Head of caudate nucleus (tissue), 42 donors: Measurements from ENCODE around the gene PRL.

Experiments used
- DNase-seq, 42 donors: peaks; one replicate each; pipeline versions ENCODE4 v3.0.0 to v3.0.0-alpha.2; 2020 to 2021; ENCODE audit warnings: mixed read lengths in 7 of 42
- intact Hi-C: fragments of 100-400 bp; cut with DNase I; formaldehyde crosslinking; loops from one replicate; pipeline ENCODE4 v1.15.0; 2022

The PRL gene

DNA sequence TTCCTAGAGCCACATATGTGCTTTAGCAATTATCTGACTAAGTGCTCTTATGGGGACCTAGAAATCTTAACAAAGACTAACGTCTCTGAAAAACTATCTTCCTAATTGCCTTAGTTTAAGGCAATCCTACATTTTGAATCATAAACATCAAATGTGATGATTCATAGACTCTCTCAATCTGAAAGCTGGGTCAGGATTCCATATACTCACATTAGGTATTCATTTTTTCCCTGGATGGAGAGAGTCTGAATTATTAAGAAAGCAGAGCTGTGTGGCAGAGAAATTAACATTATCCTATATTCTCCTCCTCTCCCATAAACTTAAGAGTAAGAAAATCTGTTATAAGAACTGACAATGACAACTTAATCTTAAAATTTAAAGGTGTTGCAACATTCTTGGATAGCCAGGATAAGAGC lies 1.6 kb upstream of the PRL start:
- no peak for DNase-seq
- intact Hi-C loops, result no loop called here

- DNase-seq, result no peak
- intact Hi-C loops, result no loop called here
Observed at GRCh38 chr6:22296067-22296466, 769 bp downstream of the PRL start.

GRCh38 chr6:22295145-22295544 lies 1.7 kb downstream of the PRL start:
- no peak for DNase-seq
- intact Hi-C loops, result no loop called here

- no peak for DNase-seq
- intact Hi-C loops, result no loop called here
Observed at GRCh38 chr6:22294301-22294700, 2.5 kb downstream of the PRL start.

DNA sequence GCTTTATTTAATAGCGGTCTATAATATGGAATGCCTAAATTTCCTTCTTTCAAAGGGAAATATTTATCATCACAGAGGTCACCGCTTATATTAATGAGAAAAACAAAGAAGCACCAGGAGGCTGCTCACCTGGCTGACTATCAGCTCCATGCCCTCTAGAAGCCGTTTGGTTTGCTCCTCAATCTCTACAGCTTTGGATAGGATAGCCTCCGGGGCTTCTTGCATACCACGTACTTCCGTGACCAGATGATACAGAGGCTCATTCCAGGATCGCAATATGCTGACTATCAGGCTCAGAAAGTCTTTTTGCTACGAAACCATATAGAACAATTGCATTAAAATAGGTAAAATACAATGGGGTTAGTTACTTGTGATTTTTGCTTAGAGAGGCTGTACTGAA lies 6.8 kb downstream of the PRL start:
- no peak for DNase-seq
- intact Hi-C loops, result no loop called here

DNA sequence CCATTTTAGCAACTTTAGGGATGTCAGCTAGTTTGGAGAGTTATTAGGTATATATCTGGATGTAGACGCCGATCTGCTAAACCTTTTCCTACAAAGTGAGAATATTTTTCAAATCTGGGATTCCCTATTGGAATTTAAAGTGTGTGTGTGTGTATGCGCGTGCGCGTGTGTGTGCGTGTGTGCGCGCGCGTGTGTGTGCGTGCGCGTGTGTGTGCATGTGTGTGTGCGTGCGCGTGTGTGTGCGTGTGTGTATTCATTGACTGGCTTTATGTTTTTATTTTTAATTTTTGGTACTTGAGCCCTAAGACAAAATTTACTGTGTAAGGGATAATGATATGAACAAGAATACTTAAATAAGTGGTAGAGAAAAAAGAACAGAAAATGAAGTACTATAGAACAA lies 8.1 kb downstream of the PRL start:
- intact Hi-C loops, result no loop called here
- DNase-seq, result no peak

GRCh38 chr6:22284666-22285065 lies 12.2 kb downstream of the PRL start:
- no peak for DNase-seq
- intact Hi-C loops, result no loop called here

- intact Hi-C loops, result no loop called here
- no peak for DNase-seq
Observed at GRCh38 chr6:22281341-22282085, 15.3 kb downstream of the PRL start.

GRCh38 chr6:22279427-22279826 lies 17.4 kb downstream of the PRL start:
- no peak for DNase-seq
- intact Hi-C loops, result no loop called here

DNA sequence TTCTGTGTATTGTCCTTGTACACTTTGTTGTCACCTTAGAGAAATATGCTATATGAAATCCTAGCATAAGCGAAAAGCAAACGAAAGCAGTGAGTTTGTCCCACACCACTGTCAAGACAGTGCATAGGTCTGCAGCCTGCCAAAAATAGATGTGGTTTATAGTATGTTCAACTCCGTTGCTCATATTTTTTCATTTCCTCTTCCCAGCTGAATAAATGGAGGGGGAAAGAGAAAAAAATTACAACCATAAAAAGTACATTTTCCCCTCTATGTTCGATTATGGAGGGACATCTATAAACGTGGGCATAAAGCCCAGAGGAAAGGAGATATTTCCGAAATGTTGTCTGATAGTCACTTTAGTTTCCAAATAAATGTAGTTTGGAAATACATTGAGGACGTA lies 25.8 kb downstream of the PRL start:
- no peak for DNase-seq
- intact Hi-C loops, result no loop called here

GRCh38 chr6:22263748-22264147 lies 33.1 kb downstream of the PRL start:
- intact Hi-C loops, result no loop called here
- DNase-seq, result no peak

DNA sequence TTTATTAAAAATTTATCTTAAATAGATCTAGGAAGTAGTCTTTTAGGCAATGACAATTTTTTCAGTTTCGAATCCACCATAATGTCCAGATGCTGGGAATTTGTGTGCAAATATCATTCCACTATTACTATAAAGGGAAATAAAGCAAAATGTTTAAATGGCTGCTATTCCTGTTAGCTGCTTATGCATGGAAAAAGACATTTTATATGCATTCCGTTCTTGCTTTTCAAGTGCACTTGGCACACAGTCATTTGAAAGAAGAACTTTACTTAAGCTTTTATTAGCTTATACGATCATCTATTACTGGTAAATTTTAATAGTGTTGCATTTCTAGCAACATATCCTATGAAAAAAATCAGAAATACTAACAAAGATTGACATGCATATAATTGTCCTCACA lies 42.0 kb downstream of the PRL start:
- intact Hi-C loops, result no loop called here
- no peak for DNase-seq

DNA sequence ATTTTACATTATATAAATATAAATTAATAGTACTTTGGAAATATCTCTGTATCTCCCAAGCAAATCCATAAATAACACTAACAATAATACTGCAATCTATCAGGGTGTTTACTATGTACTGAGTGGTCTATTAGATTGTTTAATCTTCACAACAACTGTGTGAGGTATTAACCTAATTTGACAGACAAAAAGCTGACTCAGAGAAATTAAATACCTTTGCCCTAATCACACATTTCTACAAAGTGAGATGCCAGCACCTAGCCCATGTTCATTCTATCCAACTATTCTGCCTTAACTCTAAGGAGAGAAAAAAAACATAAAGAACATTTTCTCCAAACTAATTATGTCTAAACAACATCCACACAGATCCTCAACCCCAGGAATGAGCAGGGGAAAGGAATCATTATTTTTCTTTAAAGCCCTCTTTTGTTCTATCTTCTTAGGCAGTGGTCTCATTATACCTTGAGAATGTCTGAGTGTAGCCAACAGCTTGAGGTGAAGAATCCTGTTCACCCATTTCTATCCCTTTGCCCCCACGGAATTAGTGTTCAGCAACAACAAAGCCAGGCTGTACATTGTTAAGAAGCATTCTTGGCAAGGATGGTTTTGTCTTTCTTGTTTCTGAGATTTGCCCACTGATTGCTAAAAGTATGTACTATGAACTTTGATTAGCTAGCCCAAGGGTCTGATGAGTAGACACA lies 42.7 kb downstream of the PRL start:
- intact Hi-C loops, result no loop called here
- no peak for DNase-seq

DNA sequence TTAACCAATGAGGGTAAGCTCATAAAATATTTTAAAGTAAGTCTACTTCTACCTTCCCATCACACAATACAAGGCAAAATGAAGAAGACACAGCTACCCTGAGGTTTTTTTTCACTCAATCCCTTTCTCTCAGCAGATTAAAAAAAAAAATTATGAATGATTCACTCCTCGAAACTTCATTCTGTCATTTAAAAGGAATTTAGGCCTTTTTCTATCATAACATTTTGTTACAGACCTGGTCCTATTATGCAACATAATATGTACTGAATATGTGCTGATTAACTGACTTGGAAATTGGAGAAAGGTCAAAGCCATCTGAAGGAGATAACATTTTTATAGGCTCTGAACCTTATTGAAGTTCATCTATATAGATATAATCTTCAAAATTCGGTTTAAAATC lies 45.5 kb downstream of the PRL start:
- intact Hi-C loops, result no loop called here
- DNase-seq, result no peak

DNA sequence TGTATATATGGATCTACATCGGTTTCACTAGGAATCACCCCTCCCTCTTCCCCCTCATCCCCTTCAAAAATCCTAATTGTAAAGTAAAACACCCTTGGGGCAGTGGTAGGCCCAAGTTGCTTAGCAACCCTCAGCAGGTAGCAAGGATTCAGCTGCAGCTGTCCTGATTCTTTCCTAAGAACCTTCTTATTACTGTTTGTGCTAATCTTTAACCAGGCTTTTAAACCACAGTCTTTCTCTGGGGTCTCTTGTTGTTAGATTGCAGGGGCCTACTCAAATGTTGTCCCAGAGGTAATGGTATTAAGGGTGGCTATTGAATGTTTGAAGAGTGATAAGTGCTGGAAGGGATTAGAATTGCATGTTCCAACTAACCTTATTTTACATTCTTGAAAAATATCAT lies 46.4 kb downstream of the PRL start:
- peak in 17 of 42 donors; percentile 2 to 57 (median 20) for DNase-seq
- intact Hi-C loops, result no loop called here

DNA sequence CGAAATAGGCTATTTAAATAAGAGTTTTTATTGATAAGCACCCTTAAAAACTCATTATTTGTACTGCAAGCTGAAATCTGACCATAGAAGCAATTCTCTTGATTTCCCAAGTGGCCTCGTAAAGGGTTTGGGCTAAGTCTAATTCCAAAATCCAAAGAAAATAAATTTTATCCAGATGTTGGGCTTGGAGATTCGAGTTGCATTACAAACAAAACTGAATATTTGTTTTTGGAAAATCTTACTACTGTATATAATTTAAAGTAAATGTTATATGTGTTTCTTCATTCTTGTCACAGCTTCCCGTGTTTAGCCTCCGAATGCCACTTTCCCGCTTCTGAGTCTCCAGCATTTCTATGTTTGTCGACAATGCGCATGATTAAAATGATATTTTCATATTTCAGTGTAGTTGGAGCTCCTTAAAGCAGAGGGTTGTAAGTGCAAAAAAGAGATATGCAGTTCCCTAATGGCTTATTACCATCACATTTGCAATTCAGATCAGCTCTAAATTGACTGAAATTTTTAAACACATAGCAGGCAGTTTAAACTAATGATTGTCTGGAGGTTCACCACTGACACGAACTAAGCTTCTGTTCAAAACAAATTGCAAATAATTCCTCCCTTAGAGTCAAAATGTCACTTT lies 47.0 kb downstream of the PRL start:
- intact Hi-C loops, result no loop called here

DNA sequence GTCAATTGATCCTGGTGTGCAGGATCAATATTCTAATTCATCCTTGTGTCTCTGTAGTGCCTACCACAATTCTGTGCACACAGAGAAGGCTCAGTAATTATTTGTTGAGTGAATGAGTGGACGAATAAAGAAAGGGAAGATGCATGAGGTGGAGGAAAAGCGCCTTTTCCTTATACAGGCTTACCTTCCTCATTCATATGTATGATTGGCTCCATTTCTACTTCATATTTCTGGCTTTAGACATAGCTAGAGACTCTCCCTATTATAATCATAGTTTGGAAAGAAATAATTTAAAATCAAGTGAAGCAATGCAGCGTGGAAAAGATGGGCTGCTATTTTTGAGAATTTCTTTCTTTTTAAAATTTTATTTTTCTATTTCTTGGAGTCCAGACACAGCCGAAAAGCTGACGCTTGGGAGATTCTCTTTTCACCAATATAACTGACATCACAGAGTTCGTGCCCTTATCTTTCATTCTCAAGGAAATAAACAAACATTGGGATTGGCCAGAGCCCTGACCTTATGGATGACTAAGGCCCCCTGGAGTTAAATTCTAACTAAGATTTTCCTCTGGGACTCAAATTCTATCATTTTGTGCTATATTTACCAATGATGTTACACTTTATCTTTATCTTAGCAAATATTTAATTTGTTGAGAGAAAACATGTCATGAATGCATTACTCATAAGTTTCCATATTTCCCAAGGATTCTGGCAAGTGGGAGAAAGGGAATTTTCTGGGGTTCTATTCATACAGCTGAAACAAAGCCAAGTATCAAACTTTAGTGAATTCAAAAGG lies 48.1 kb downstream of the PRL start:
- intact Hi-C loops, result no loop called here

More for the DNA sequence above, 47.0 kb downstream of the PRL start:
- no peak for DNase-seq

GRCh38 chr6:22247916-22248482 lies 48.8 kb downstream of the PRL start:
- no peak for DNase-seq
- intact Hi-C loops, result no loop called here

More for the DNA sequence above, 48.1 kb downstream of the PRL start:
- no peak for DNase-seq

DNA sequence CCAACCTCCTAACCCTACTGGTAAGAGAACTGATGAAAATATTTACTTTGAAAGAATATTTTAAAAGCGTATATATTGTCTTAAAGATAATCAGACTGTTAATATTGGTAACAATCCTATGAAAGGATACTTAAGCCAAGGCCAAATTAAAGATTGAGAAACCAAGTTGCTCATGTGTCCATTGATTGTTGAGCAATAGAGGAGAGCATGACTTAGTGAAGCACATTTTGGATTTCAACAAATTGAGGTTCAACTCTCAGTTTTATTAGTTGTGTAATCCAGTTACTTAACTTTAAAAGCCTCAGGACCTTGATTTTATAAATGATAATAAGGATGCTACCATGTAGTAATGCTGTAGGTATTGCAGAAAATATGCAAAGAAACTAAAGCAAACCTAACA lies 56.8 kb downstream of the PRL start:
- no peak for DNase-seq

More for the DNA sequence above, 56.8 kb downstream of the PRL start:
- intact Hi-C loops, result no loop called here
